Epithelial cell of proximal tubule (primary cell): ENCODE measurements around the gene FAM168A. TPM values are rescaled to one million over a fixed set of nuclear protein-coding genes. Genes with fewer than 3 reads are reported as not detected.

Source experiments
- DNase-seq: peaks from one replicate; pipeline ENCODE4 v3.0.0-alpha.2; 2011; ENCODE audit warnings: low read depth
- H3K4me3 ChIP-seq: 2 replicates; pipeline ENCODE4 v1.5.1; 2011; ENCODE audit warnings: low read depth, mild to moderate bottlenecking, low read length
- total RNA-seq: library from RNA; depleted of rRNA; stranded (reverse); fragments of >200 nt; gene quantifications from 2 replicates; pipeline ENCODE4 v1.2.3, GENCODE V29; 2015
- TF ChIP-seq, protein P1 (sequence below): conservative IDR thresholded peaks from 2 replicates; pipeline ENCODE4 v1.5.1; 2012; ENCODE audit warnings: low read depth, mild to moderate bottlenecking, low read length

The FAM168A gene
- total RNA-seq, 1 donor from 2014 or later: 10.0 TPM

DNA sequence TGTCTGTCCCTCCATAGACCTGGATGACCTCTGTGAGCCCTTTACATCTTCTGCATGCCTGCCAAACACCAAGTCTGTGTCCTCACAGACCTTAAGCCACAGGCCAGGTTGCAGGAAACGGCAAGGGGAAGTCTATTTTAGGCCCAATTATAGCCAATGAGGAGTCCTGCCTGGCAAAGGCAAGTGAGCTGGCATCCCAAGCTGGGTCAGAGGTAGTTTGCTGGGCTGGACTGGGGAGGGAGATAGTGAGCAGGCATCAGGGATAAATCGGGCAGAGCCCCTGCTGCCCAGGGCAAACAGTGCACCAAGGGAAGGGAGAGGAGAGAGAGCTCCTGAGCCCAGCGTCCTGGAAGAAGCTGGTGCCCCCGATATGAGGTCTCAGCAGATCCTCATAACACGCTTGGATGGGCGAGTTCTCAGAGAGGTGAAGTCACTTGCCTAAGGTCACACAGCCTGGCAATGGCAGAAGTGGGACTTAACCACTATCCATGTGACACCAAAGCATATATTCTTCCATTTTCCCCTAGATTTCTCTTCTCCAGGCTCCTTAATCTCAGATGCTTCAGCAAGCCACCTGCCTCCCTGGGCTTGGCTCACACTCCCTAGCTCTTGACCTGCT, 225.4 kb downstream of the FAM168A start:
- DNase-seq: no peak
- H3K4me3 ChIP-seq: no peak overlapping the region
- TF ChIP-seq, protein P1, sequence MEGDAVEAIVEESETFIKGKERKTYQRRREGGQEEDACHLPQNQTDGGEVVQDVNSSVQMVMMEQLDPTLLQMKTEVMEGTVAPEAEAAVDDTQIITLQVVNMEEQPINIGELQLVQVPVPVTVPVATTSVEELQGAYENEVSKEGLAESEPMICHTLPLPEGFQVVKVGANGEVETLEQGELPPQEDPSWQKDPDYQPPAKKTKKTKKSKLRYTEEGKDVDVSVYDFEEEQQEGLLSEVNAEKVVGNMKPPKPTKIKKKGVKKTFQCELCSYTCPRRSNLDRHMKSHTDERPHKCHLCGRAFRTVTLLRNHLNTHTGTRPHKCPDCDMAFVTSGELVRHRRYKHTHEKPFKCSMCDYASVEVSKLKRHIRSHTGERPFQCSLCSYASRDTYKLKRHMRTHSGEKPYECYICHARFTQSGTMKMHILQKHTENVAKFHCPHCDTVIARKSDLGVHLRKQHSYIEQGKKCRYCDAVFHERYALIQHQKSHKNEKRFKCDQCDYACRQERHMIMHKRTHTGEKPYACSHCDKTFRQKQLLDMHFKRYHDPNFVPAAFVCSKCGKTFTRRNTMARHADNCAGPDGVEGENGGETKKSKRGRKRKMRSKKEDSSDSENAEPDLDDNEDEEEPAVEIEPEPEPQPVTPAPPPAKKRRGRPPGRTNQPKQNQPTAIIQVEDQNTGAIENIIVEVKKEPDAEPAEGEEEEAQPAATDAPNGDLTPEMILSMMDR: peak; percentile 51

DNA sequence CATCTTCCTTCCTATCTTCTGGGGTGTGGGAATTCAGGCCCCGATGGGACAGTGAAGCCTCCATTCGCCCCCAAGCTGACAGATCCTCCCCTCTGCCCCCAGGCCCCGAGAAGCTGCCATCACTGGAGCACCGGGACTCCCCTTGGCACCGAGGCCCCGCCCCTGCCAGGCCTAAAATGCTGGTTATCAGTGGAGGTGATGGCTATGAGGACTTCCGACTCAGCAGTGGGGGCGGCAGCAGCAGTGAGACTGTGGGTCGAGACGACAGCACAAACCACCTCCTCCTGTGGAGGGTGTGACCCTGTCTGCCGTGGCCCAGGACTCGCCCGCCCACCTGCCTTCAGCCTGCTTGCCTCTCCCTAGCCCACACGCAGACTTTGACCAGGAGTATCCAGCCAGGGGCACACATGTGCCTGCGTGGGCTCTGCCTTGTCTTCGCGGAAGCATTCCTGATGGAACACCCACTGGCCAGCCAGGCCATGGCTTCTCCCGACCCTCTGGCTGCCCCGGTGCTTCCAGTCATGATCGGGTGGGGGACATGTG, 230.4 kb downstream of the FAM168A start:
- H3K4me3 ChIP-seq: no peak overlapping the region
- no peak for DNase-seq
- TF ChIP-seq, protein P1: no peak

DNA sequence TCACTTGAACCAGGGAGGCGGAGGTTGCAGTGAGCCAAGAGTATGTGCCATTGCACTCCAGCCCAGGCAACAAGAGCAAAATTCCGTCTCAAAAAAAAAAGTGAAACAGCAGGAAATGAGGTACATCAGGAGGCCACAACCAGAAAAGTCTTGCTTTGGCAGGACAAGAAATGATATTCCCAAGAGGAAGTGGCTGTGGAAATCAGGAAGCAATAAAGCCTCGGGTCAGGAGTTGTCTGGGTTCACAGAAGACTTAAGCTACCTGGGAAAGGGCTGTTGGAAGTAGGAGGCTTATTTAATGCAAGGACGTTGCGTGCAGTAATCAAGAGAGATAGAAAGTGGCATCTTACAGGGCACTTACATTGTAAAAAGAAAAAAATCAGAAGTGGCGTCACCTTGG, 231.0 kb downstream of the FAM168A start:
- DNase-seq: no peak
- TF ChIP-seq, protein P1: no peak
- H3K4me3 ChIP-seq: no peak overlapping the region

DNA sequence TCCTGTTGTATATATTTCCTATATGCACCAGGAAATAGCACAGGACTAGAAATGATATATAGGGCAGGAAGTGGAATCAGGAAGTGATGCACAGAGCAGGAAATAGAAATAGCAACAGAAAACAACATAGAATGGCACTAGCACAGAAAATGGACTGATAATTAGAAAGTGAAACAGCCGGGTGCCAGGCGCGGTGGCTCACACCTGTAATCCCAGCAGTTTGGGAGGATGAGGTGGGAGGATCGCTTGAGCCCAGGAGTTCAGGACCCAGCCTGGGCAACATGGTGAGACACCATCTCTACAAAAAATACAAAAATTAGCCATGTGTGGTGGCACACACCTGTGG, 231.7 kb downstream of the FAM168A start:
- TF ChIP-seq, protein P1: no peak
- DNase-seq: no peak
- H3K4me3 ChIP-seq: no peak overlapping the region

DNA sequence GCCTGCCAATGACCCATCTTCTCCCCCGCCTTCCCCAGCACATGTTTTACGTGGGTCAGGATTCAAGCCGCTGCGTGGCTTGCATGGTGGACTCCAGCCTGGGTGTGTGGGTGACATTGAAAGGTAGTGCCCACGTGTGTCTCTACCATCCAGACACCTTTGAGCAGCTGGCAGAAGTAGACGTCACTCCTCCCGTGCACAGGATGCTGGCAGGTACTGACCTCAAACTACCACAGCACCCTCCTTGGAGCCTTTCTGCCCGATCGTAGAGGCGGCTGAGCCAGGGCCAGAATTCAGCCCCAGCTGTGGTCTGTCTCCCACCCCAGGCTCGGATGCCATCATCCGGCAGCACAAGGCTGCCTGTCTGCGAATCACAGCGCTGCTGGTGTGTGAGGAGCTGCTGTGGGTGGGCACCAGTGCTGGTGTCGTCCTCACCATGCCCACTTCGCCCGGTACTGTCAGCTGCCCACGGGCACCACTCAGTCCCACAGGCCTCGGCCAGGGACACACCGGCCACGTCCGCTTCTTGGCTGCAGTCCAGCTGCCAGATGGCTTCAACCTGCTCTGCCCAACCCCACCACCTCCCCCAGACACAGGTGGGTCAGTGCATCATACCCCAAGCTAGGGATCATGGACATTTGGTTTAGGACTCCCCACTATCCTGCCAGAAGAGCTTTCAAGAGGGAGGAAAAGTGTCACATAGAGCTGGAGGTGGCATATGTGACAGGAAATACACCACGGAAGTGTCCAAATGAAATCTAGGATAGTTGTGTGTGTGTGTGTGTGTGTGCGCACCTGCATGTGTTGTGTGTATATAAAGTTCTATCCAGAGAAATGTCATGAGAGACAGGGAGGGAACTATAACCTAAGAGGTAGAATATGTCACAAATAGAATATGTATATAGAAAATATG, 232.3 kb downstream of the FAM168A start:
- no peak overlapping the region for H3K4me3 ChIP-seq
- TF ChIP-seq, protein P1: no peak
- DNase-seq: no peak

DNA sequence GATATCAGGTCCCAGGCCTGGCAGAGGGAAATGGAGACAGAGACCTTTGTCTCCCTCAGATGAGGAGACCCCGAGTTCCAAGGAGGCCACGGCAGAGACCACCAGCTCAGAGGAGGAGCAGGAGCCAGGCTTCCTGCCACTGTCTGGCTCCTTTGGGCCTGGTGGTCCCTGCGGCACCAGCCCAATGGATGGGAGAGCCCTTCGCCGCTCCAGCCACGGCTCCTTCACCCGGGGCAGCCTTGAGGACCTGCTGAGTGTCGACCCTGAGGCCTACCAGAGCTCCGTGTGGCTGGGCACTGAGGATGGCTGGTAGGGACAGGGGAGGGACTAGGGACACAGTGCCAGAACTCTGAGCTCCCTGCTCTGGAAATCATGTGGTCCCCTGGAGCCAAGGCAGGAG, 234.8 kb downstream of the FAM168A start:
- H3K4me3 ChIP-seq: no peak overlapping the region
- no peak for DNase-seq
- TF ChIP-seq, protein P1: no peak
